Mesenchymal stem cell (in vitro differentiated cells and primary cell): ENCODE results near the gene PJA2.
A peak's percentile ranks its signal among the peaks of the same experiment; 100 is the strongest.

Experiments
- DNase-seq: peaks from one replicate; pipeline ENCODE4 v3.0.0-alpha.2; 2013
- H2AFZ ChIP-seq: one replicate; pipeline ENCODE4 v1.6.1; 2013; ENCODE audit warnings: low read depth, mild to moderate bottlenecking, control low read depth, inconsistent platforms, low read length, moderate library complexity
- H2AK5ac ChIP-seq: 2 replicates; pipeline ENCODE4 v1.6.1; 2013; ENCODE audit warnings: low read length, moderate library complexity, mild to moderate bottlenecking, inconsistent platforms; ENCODE audit not compliant: severe bottlenecking
- H2BK120ac ChIP-seq: one replicate; pipeline ENCODE4 v1.6.1; 2013; ENCODE audit warnings: low read depth, mild to moderate bottlenecking, inconsistent platforms, low read length, moderate library complexity
- H2BK12ac ChIP-seq, 2 experiments: one replicate each; pipeline ENCODE4 v1.6.1; 2013; ENCODE audit warnings: inconsistent platforms in 2 of 2, low read length in 2 of 2, mild to moderate bottlenecking in 2 of 2, moderate library complexity in 2 of 2, control low read depth in 1 of 2
- H2BK15ac ChIP-seq: one replicate; pipeline ENCODE4 v1.6.1; 2013; ENCODE audit warnings: mild to moderate bottlenecking, low read depth, inconsistent platforms; ENCODE audit not compliant: poor library complexity, severe bottlenecking
- H2BK5ac ChIP-seq: 2 replicates; pipeline ENCODE4 v1.6.1; 2013; ENCODE audit warnings: low read depth, mild to moderate bottlenecking, low read length, control low read depth, inconsistent platforms; ENCODE audit not compliant: poor library complexity, severe bottlenecking
- H3K14ac ChIP-seq, 2 experiments: one replicate each; pipeline ENCODE4 v1.6.1; 2013; ENCODE audit warnings: inconsistent platforms in 2 of 2, low read length in 2 of 2, control low read depth in 1 of 2, mild to moderate bottlenecking in 1 of 2, moderate library complexity in 1 of 2
- H3K18ac ChIP-seq, 2 experiments: one replicate each; pipeline ENCODE4 v1.6.1; 2013; ENCODE audit warnings: inconsistent platforms in 2 of 2, low read length in 2 of 2, control low read depth in 1 of 2, low read depth in 1 of 2, mild to moderate bottlenecking in 1 of 2
- H3K23ac ChIP-seq, 2 experiments: one replicate each; pipeline ENCODE4 v1.6.1; 2013; ENCODE audit warnings: inconsistent platforms in 2 of 2, low read length in 2 of 2, mild to moderate bottlenecking in 2 of 2, moderate library complexity in 2 of 2, control low read depth in 1 of 2
- H3K27ac ChIP-seq: 2 replicates; pipeline ENCODE4 v1.5.1; 2013; ENCODE audit warnings: mild to moderate bottlenecking, moderate library complexity, low read length, control low read depth, inconsistent platforms; ENCODE audit not compliant: poor library complexity, severe bottlenecking
- H3K27me3 ChIP-seq, 2 experiments: 2 replicates each; pipeline versions ENCODE4 v1.6.1 to v1.7.0; 2013; ENCODE audit warnings: low read length in 2 of 2, mild to moderate bottlenecking in 2 of 2, moderate library complexity in 2 of 2, control low read depth in 1 of 2, inconsistent platforms in 1 of 2; ENCODE audit not compliant: control insufficient read depth in 1 of 2, insufficient read depth in 1 of 2
- H3K36me3 ChIP-seq, 2 experiments: 2 replicates each; pipeline versions ENCODE4 v1.6.1 to v1.7.0; 2013; ENCODE audit warnings: low read length in 2 of 2, control low read depth in 1 of 2, inconsistent platforms in 1 of 2, low read depth in 1 of 2, mild to moderate bottlenecking in 1 of 2; ENCODE audit not compliant: insufficient read depth in 2 of 2, control insufficient read depth in 1 of 2
- H3K4ac ChIP-seq, 2 experiments: one replicate each; pipeline ENCODE4 v1.6.1; 2013; ENCODE audit warnings: inconsistent platforms in 2 of 2, low read length in 2 of 2, mild to moderate bottlenecking in 2 of 2, moderate library complexity in 2 of 2, control low read depth in 1 of 2, low read depth in 1 of 2
- H3K4me1 ChIP-seq: 2 replicates; pipeline ENCODE4 v1.6.1; 2013; ENCODE audit warnings: low read depth, low read length, control low read depth; ENCODE audit not compliant: control insufficient read depth, insufficient read depth
- H3K4me2 ChIP-seq: 2 replicates; pipeline ENCODE4 v1.6.1; 2013; ENCODE audit warnings: low read length, mild to moderate bottlenecking, inconsistent platforms; ENCODE audit not compliant: poor library complexity, severe bottlenecking
- H3K4me3 ChIP-seq, 2 experiments: 2 replicates each; pipeline versions ENCODE4 v1.5.1 to v1.7.0; 2013; ENCODE audit warnings: low read length in 2 of 2, mild to moderate bottlenecking in 2 of 2, control low read depth in 1 of 2, low read depth in 1 of 2; ENCODE audit not compliant: insufficient read depth in 1 of 2
- H3K79me1 ChIP-seq: replicated peaks from 2 replicates; pipeline ENCODE4 v1.6.1; 2013; ENCODE audit warnings: mild to moderate bottlenecking, control low read depth, low read length, inconsistent platforms; ENCODE audit not compliant: poor library complexity, severe bottlenecking
- H3K9ac ChIP-seq: 2 replicates; pipeline ENCODE4 v1.7.0; 2013; ENCODE audit warnings: mild to moderate bottlenecking, low read length, moderate library complexity
- H3K9me3 ChIP-seq: 2 replicates; pipeline ENCODE4 v1.7.0; 2013; ENCODE audit warnings: mild to moderate bottlenecking, low read length; ENCODE audit not compliant: control insufficient read depth
- H4K8ac ChIP-seq: one replicate; pipeline ENCODE4 v1.6.1; 2013; ENCODE audit warnings: inconsistent platforms, mild to moderate bottlenecking, low read length, moderate library complexity
- H4K91ac ChIP-seq: one replicate; pipeline ENCODE4 v1.6.1; 2013; ENCODE audit warnings: mild to moderate bottlenecking, low read length, inconsistent platforms
- WGBS: methylation state at CpG from one replicate; pipeline ENCODE4 v1.1.7; 2013; ENCODE audit warnings: mixed read lengths; 5-methylcytosine and 5-hydroxymethylcytosine counted together

Gene PJA2

DNA sequence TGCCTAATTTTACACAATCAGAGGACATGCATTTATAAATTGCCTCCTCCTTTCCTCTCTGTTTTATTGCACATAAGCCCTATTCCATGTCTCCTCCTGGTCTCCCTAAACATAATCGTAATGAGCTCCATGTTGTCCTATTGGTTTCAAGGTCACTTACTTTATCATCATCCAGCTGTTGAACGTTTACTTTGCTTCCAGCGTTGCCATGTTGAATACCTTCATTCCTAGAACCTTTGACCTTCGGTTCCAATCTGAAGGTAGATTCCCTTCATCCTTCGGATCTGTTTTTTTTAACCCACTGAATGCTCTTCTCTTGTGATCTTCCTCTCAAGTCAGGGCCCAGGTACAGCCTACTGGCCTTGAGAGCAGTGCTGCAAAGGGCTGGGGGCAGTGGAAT, 84.3 kb downstream of the PJA2 start:
- Histone ChIP-seq H3K4ac (no peak overlapping the region), H3K23ac (no peak overlapping the region), H3K36me3 (no peaks in the 10 kb centered on the region), H2AK5ac (no peak overlapping the region), H2AFZ (no peak overlapping the region), H4K91ac (no peak overlapping the region), H3K4me1 (no peaks in the 10 kb centered on the region), H3K27ac (no peak overlapping the region), H3K18ac (no peak overlapping the region), H3K9me3 (no peaks in the 10 kb centered on the region), H4K8ac (no peak overlapping the region), H3K4me2 (no peak overlapping the region), H3K14ac (no peak overlapping the region), H3K79me1 (no peaks in the 10 kb centered on the region), H2BK15ac (no peak overlapping the region), H2BK5ac (no peak overlapping the region), H3K4me3 (no peak overlapping the region), H2BK120ac (no peak overlapping the region), H3K27me3 (no peaks in the 10 kb centered on the region), H2BK12ac (no peak overlapping the region), H3K9ac (no peak overlapping the region)
- 92% methylated on average over 5 of the region's 5 CpGs for WGBS
- no peak for DNase-seq

GRCh38 chr5:109324931-109325330, 84.8 kb downstream of the PJA2 start:
- DNase-seq: no peak
- no peaks in the 10 kb centered on the region for H3K27me3 ChIP-seq
- no peak overlapping the region for H2BK120ac ChIP-seq
- H3K4me2 ChIP-seq: no peak overlapping the region
- no peak overlapping the region for H4K91ac ChIP-seq
- H2AK5ac ChIP-seq: no peak overlapping the region
- no peak overlapping the region for H2BK5ac ChIP-seq
- no peaks in the 10 kb centered on the region for H3K36me3 ChIP-seq
- H3K4ac ChIP-seq: no peak overlapping the region
- no peak overlapping the region for H3K4me3 ChIP-seq
- H3K9me3 ChIP-seq: no peaks in the 10 kb centered on the region
- no peak overlapping the region for H3K18ac ChIP-seq
- H4K8ac ChIP-seq: no peak overlapping the region
- no peak overlapping the region for H3K9ac ChIP-seq
- no peak overlapping the region for H2AFZ ChIP-seq
- no peak overlapping the region for H3K14ac ChIP-seq
- WGBS: 88% methylated on average over 3 of the region's 5 CpGs
- no peaks in the 10 kb centered on the region for H3K4me1 ChIP-seq
- no peak overlapping the region for H2BK12ac ChIP-seq
- H2BK15ac ChIP-seq: no peak overlapping the region
- H3K23ac ChIP-seq: no peak overlapping the region
- H3K79me1 ChIP-seq: no peaks in the 10 kb centered on the region
- H3K27ac ChIP-seq: no peak overlapping the region

GRCh38 chr5:109324351-109324750, 85.4 kb downstream of the PJA2 start:
- H3K23ac ChIP-seq: no peak overlapping the region
- no peak overlapping the region for H2AFZ ChIP-seq
- no peaks in the 10 kb centered on the region for H3K27me3 ChIP-seq
- no peaks in the 10 kb centered on the region for H3K36me3 ChIP-seq
- no peak overlapping the region for H3K9ac ChIP-seq
- no peak overlapping the region for H3K4me3 ChIP-seq
- no peak overlapping the region for H4K91ac ChIP-seq
- H3K18ac ChIP-seq: no peak overlapping the region
- H3K27ac ChIP-seq: no peak overlapping the region
- no peak for DNase-seq
- no peaks in the 10 kb centered on the region for H3K79me1 ChIP-seq
- no peaks in the 10 kb centered on the region for H3K4me1 ChIP-seq
- H2BK120ac ChIP-seq: no peak overlapping the region
- H3K9me3 ChIP-seq: no peaks in the 10 kb centered on the region
- H2BK5ac ChIP-seq: no peak overlapping the region
- H3K4me2 ChIP-seq: no peak overlapping the region
- no peak overlapping the region for H3K14ac ChIP-seq
- no peak overlapping the region for H2BK12ac ChIP-seq
- H2AK5ac ChIP-seq: no peak overlapping the region
- H2BK15ac ChIP-seq: no peak overlapping the region
- 89% methylated on average over 7 of the region's 7 CpGs for WGBS
- no peak overlapping the region for H4K8ac ChIP-seq
- H3K4ac ChIP-seq: no peak overlapping the region

GRCh38 chr5:109322694-109323093, 87.1 kb downstream of the PJA2 start:
- H3K27me3 ChIP-seq: no peaks in the 10 kb centered on the region
- 98% methylated on average over 4 of the region's 4 CpGs for WGBS

More at GRCh38 chr5:109322694-109323093, 87.1 kb downstream of the PJA2 start:
- no peaks in the 10 kb centered on the region for H3K36me3 ChIP-seq
- no peaks in the 10 kb centered on the region for H3K9me3 ChIP-seq
- no peak overlapping the region for H3K4me2 ChIP-seq
- no peak overlapping the region for H2BK15ac ChIP-seq
- no peak for DNase-seq
- no peak overlapping the region for H2AK5ac ChIP-seq
- no peak overlapping the region for H3K4me3 ChIP-seq
- no peak overlapping the region for H3K14ac ChIP-seq
- H4K91ac ChIP-seq: no peak overlapping the region
- peak overlapping the region in 1 of 2 experiments; percentile 79 for H3K18ac ChIP-seq
- H2BK120ac ChIP-seq: no peak overlapping the region
- H3K4me1 ChIP-seq: no peaks in the 10 kb centered on the region
- H3K4ac ChIP-seq: no peak overlapping the region
- no peak overlapping the region for H3K9ac ChIP-seq
- H2BK5ac ChIP-seq: no peak overlapping the region
- H4K8ac ChIP-seq: no peak overlapping the region
- H3K79me1 ChIP-seq: no peaks in the 10 kb centered on the region
- H3K23ac ChIP-seq: no peak overlapping the region
- no peak overlapping the region for H2BK12ac ChIP-seq
- H2AFZ ChIP-seq: no peak overlapping the region
- no peak overlapping the region for H3K27ac ChIP-seq
